ENCODE results near the gene EPHB1.
"Not testable (repeated sequence)": the region's sequence is repeated elsewhere in the genome, so short reads cannot be mapped to it uniquely, and the experiment has no call there.

The EPHB1 gene

GRCh38 chr3:134788283-134788682 is 6.8 kb upstream of the EPHB1 start:
- DNase-seq: not testable (repeated sequence)

- no peak for DNase-seq
These were observed 5.0 kb upstream of the EPHB1 start for GRCh38 chr3:134790065-134790464.

- no peak for DNase-seq
These were observed 3.1 kb upstream of the EPHB1 start for GRCh38 chr3:134791992-134792391.

GRCh38 chr3:134792700-134793099 is 2.4 kb upstream of the EPHB1 start:
- DNase-seq: no peak

- DNase-seq: no peak
These were observed 1.5 kb upstream of the EPHB1 start for GRCh38 chr3:134793562-134793961.

GRCh38 chr3:134794323-134794722 is 737 bp upstream of the EPHB1 start:
- DNase-seq: no peak

GRCh38 chr3:134795746-134796280 is 753 bp downstream of the EPHB1 start:
- no peak for DNase-seq

GRCh38 chr3:134796281-134797056 is 1.4 kb downstream of the EPHB1 start:
- no peak for DNase-seq

GRCh38 chr3:134797057-134797740 is 2.1 kb downstream of the EPHB1 start:
- DNase-seq: no peak

GRCh38 chr3:134797741-134798451 is 2.8 kb downstream of the EPHB1 start:
- no peak for DNase-seq

GRCh38 chr3:134798681-134799311 is 3.7 kb downstream of the EPHB1 start:
- no peak for DNase-seq

GRCh38 chr3:134799393-134799792 is 4.3 kb downstream of the EPHB1 start:
- DNase-seq: no peak

GRCh38 chr3:134801204-134801958 is 6.3 kb downstream of the EPHB1 start:
- DNase-seq: no peak

GRCh38 chr3:134802428-134803050 is 7.5 kb downstream of the EPHB1 start:
- DNase-seq: no peak

GRCh38 chr3:134803051-134803505 is 8.0 kb downstream of the EPHB1 start:
- DNase-seq: peak; percentile 45

- no peak for DNase-seq
These were observed 8.6 kb downstream of the EPHB1 start for GRCh38 chr3:134803652-134804051.

- DNase-seq: no peak
These were observed 9.7 kb downstream of the EPHB1 start for GRCh38 chr3:134804508-134805480.

- DNase-seq: no peak
These were observed 12.1 kb downstream of the EPHB1 start for GRCh38 chr3:134807189-134807588.

- DNase-seq: no peak
These were observed 13.8 kb downstream of the EPHB1 start for GRCh38 chr3:134808835-134809234.

GRCh38 chr3:134809427-134810051 is 14.5 kb downstream of the EPHB1 start:
- no peak for DNase-seq
